ENCODE data around the gene SLX4.

Gene SLX4

GRCh38 chr16:3536851-3537250, 74.6 kb downstream of the SLX4 start:
- Histone ChIP-seq H3K9me3 (replicated peaks; ENCODE audit: insufficient read depth, low read length) (no peaks in the 10 kb centered on the region), H3K27me3 (replicated peaks; ENCODE audit: insufficient read depth, low read length) (no peaks in the 10 kb centered on the region), H3K4me1 (ENCODE audit: low read length) (no peaks in the 10 kb centered on the region), H3K9ac (ENCODE audit: low read length) (no peak overlapping the region), H3K79me2 (ENCODE audit: low read length) (no peaks in the 10 kb centered on the region), H2AFZ (ENCODE audit: low read length) (no peak overlapping the region), H3K4me2 (ENCODE audit: low read depth, low read length) (no peak overlapping the region), H3K36me3 (replicated peaks; ENCODE audit: insufficient read depth, low read length) (no peaks in the 10 kb centered on the region), H3K27ac (ENCODE audit: low read length) (no peak overlapping the region), H3K4me3 (ENCODE audit: low read length) (no peak overlapping the region), H3K9me2 (replicated peaks; ENCODE audit: insufficient read depth, low read length) (no peaks in the 10 kb centered on the region), H3F3A (ENCODE audit: insufficient read depth, low read length) (no peaks in the 10 kb centered on the region), H4K20me1 (ENCODE audit: insufficient read depth, low read length) (no peaks in the 10 kb centered on the region)
- no peak for DNase-seq
- TF ChIP-seq EZH2 (optimal IDR thresholded peaks at IDR 0.05; ENCODE audit: low read depth, low read length): no peak

- Histone ChIP-seq H4K20me1 (ENCODE audit: insufficient read depth, low read length) (no peaks in the 10 kb centered on the region), H3K9me3 (replicated peaks; ENCODE audit: insufficient read depth, low read length) (no peaks in the 10 kb centered on the region), H3K4me2 (ENCODE audit: low read depth, low read length) (no peak overlapping the region), H3K27ac (ENCODE audit: low read length) (no peak overlapping the region), H3K4me1 (ENCODE audit: low read length) (no peaks in the 10 kb centered on the region), H3K9me2 (replicated peaks; ENCODE audit: insufficient read depth, low read length) (no peaks in the 10 kb centered on the region), H3K9ac (ENCODE audit: low read length) (no peak overlapping the region), H3K36me3 (replicated peaks; ENCODE audit: insufficient read depth, low read length) (no peaks in the 10 kb centered on the region), H3K79me2 (ENCODE audit: low read length) (no peaks in the 10 kb centered on the region), H2AFZ (ENCODE audit: low read length) (no peak overlapping the region), H3F3A (ENCODE audit: insufficient read depth, low read length) (no peaks in the 10 kb centered on the region), H3K4me3 (ENCODE audit: low read length) (no peak overlapping the region), H3K27me3 (replicated peaks; ENCODE audit: insufficient read depth, low read length) (no peaks in the 10 kb centered on the region)
- TF ChIP-seq CTCF (IDR thresholded peaks at IDR 0.05; ENCODE audit: low read length): no peak
- DNase-seq: no peak
Observed at GRCh38 chr16:3536271-3536731, 75.1 kb downstream of the SLX4 start.

GRCh38 chr16:3534126-3534525, 77.3 kb downstream of the SLX4 start:
- no peak overlapping the region for H3K4me2 ChIP-seq (ENCODE audit: low read depth, low read length)
- H3K9me3 ChIP-seq (replicated peaks; ENCODE audit: insufficient read depth, low read length): no peaks in the 10 kb centered on the region
- no peaks in the 10 kb centered on the region for H3F3A ChIP-seq (ENCODE audit: insufficient read depth, low read length)
- H3K9ac ChIP-seq (ENCODE audit: low read length): no peak overlapping the region
- H3K27ac ChIP-seq (ENCODE audit: low read length): no peak overlapping the region
- no peak overlapping the region for H2AFZ ChIP-seq (ENCODE audit: low read length)
- H4K20me1 ChIP-seq (ENCODE audit: insufficient read depth, low read length): no peaks in the 10 kb centered on the region
- H3K79me2 ChIP-seq (ENCODE audit: low read length): no peaks in the 10 kb centered on the region
- TF ChIP-seq CTCF (IDR thresholded peaks at IDR 0.05; ENCODE audit: low read length) (no peak), EZH2phosphoT487 (IDR thresholded peaks at IDR 0.05; ENCODE audit: low read length) (no peak), EZH2 (optimal IDR thresholded peaks at IDR 0.05; ENCODE audit: low read depth, low read length) (no peak)
- H3K27me3 ChIP-seq (replicated peaks; ENCODE audit: insufficient read depth, low read length): no peaks in the 10 kb centered on the region
- H3K9me2 ChIP-seq (replicated peaks; ENCODE audit: insufficient read depth, low read length): no peaks in the 10 kb centered on the region
- H3K4me1 ChIP-seq (ENCODE audit: low read length): no peaks in the 10 kb centered on the region
- H3K4me3 ChIP-seq (ENCODE audit: low read length): no peak overlapping the region
- H3K36me3 ChIP-seq (replicated peaks; ENCODE audit: insufficient read depth, low read length): no peaks in the 10 kb centered on the region
- DNase-seq: no peak

GRCh38 chr16:3532741-3533140, 78.7 kb downstream of the SLX4 start:
- H3K4me3 ChIP-seq (ENCODE audit: low read length): no peak overlapping the region

More at GRCh38 chr16:3532741-3533140, 78.7 kb downstream of the SLX4 start:
- no peak overlapping the region for H3K4me2 ChIP-seq (ENCODE audit: low read depth, low read length)
- H3K36me3 ChIP-seq (replicated peaks; ENCODE audit: insufficient read depth, low read length): no peaks in the 10 kb centered on the region
- no peaks in the 10 kb centered on the region for H3F3A ChIP-seq (ENCODE audit: insufficient read depth, low read length)
- TF ChIP-seq EZH2phosphoT487 (IDR thresholded peaks at IDR 0.05; ENCODE audit: low read length): no peak
- no peaks in the 10 kb centered on the region for H3K9me2 ChIP-seq (replicated peaks; ENCODE audit: insufficient read depth, low read length)
- no peaks in the 10 kb centered on the region for H3K4me1 ChIP-seq (ENCODE audit: low read length)
- no peaks in the 10 kb centered on the region for H3K9me3 ChIP-seq (replicated peaks; ENCODE audit: insufficient read depth, low read length)
- H3K27me3 ChIP-seq (replicated peaks; ENCODE audit: insufficient read depth, low read length): no peaks in the 10 kb centered on the region
- no peaks in the 10 kb centered on the region for H4K20me1 ChIP-seq (ENCODE audit: insufficient read depth, low read length)
- no peak overlapping the region for H3K9ac ChIP-seq (ENCODE audit: low read length)
- DNase-seq: no peak
- no peak overlapping the region for H2AFZ ChIP-seq (ENCODE audit: low read length)
- H3K27ac ChIP-seq (ENCODE audit: low read length): no peak overlapping the region
- no peaks in the 10 kb centered on the region for H3K79me2 ChIP-seq (ENCODE audit: low read length)

All from MM.1S (cell line).